Coronary artery (tissue), 2 donors: Measurements from ENCODE around the gene CH25H.
A peak's percentile ranks its signal among the peaks of the same experiment; 100 is the strongest.

ENCODE experiments used
- DNase-seq: peaks from one replicate; pipeline ENCODE4 v3.0.0-alpha.2; 2017; ENCODE audit warnings: low spot score
- H3K27ac ChIP-seq, 2 donors: fragments of 200-600 bp; sonication (generic); one replicate each; pipeline ENCODE4 v1.5.1; 2016 to 2019
- H3K4me3 ChIP-seq: fragments of 200-600 bp; sonication (generic); 2 replicates; pipeline ENCODE4 v1.5.1; 2016; ENCODE audit warnings: mild to moderate bottlenecking, moderate library complexity
- TF ChIP-seq, protein P1 (sequence below): fragments of 200-600 bp; sonication (generic); IDR thresholded peaks from one replicate; pipeline ENCODE4 v1.5.1; 2019; ENCODE audit warnings: antibody characterized with exemption

Gene CH25H

DNA sequence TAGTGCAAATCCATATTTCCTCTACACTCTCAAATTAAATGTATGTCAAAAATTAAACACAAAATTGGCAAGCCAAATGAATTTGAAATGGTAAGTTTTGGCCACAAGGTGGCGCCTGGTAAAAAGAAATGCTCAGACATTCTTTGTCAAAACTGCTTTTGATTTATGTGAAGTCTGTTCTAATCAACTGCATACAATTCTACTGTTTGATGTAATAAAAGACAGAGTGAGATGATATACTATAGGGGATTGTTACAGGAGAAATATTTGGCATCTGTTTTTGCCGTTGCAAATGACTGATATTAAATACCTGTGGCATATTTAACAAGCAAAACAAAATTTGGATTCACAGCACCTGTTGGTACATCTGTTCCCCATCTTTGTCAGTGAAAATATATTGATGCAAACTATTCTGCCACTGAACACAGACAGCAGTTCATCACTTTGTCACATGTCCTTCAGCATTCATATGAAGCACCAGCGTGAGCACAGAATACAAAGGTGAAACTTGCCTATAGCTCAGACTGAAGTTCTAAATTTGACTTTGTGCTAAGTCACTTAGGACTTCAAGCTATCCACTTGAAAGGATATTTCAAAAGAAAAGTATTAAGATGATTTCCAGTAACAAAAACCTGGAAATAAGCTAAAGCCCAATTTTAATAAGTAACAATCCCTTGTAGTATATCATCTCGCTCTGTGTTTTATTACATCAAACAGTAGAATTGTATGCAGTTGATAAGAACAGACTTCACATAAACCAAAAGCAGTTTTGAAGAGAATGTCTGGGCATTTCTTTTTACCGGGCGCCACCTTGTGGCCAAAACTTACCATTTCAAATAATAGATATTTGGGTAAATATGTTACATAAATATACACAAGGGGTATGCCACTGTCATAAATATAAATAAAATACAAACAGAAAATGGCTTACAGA is 10.2 kb upstream of the CH25H start:
- TF ChIP-seq, protein P1, sequence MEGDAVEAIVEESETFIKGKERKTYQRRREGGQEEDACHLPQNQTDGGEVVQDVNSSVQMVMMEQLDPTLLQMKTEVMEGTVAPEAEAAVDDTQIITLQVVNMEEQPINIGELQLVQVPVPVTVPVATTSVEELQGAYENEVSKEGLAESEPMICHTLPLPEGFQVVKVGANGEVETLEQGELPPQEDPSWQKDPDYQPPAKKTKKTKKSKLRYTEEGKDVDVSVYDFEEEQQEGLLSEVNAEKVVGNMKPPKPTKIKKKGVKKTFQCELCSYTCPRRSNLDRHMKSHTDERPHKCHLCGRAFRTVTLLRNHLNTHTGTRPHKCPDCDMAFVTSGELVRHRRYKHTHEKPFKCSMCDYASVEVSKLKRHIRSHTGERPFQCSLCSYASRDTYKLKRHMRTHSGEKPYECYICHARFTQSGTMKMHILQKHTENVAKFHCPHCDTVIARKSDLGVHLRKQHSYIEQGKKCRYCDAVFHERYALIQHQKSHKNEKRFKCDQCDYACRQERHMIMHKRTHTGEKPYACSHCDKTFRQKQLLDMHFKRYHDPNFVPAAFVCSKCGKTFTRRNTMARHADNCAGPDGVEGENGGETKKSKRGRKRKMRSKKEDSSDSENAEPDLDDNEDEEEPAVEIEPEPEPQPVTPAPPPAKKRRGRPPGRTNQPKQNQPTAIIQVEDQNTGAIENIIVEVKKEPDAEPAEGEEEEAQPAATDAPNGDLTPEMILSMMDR = peak; percentile 65
- H3K4me3 ChIP-seq = no peak overlapping the region
- no peak for DNase-seq
- H3K27ac ChIP-seq = peak overlapping the region in 1 of 2 donors; percentile 45

DNA sequence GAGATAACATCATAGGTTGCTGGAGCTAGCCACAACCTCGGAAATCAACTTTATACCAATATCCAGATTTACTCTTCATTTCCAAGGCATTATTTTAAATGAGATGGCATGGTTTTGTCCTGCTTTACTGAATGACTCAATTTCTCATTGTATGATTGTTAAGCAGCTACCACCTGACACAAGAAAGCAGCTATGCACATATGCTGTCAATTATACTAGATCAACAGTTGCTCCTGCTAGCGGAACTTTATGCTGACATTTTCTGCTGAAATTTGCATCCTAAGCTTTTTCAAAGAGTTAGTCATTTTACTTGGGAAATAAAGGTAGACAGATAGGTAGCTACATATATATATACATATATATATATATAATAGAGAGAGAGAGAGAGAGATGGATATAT is 8.9 kb upstream of the CH25H start:
- Histone ChIP-seq H3K4me3 (no peak overlapping the region), H3K27ac (no peak overlapping the region)
- TF ChIP-seq, protein P1 = no peak
- DNase-seq = no peak

DNA sequence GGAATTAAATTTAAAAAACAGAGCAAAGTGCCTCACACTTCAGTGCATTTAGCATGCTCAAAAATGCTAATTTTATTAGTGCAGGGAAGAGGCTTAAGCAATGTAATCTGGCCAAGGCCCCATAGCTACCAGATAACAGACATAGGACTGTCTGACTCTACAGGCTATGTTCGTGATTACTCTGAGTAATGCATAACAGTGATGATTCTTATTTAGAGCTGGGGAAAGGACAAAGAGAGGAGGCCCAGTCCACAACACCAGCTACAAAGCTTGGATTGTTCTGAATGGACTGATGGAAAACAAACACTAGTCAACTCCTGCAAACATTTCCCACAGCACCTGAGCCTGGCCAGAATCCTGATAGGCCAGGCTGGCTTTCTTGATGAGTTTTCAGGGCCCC is 8.4 kb upstream of the CH25H start:
- Histone ChIP-seq H3K27ac (no peak overlapping the region), H3K4me3 (no peak overlapping the region)
- TF ChIP-seq, protein P1 = no peak
- no peak for DNase-seq

DNA sequence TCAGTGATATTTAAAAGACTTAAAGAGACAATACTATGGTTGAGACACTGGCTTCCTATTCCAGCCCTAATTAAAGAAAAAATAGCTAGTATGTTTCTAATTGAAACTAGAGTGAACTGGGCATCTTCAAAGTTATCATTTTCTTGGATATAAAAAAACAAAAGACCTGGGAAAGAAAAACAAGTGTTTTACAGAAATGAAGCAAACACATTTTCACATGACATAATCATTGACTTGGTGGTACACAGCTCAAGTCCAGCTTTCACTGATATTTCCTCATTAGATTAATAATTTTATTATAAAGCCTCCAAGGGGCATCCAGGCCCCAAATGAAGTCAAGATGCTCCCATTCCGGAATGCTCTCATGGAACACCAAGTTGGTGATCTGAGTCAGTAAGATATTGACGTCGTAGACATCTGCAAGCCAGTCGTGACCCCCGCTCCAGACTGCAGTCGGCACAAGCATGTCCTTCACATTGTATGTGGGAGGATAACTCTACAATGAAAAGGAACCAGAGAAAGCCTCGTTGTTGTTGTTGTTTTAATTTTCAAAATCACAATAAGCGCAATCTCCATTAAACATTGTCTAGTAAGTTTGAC is 7.5 kb upstream of the CH25H start:
- H3K27ac ChIP-seq = no peak overlapping the region
- no peak for DNase-seq
- TF ChIP-seq, protein P1 = no peak
- H3K4me3 ChIP-seq = no peak overlapping the region

DNA sequence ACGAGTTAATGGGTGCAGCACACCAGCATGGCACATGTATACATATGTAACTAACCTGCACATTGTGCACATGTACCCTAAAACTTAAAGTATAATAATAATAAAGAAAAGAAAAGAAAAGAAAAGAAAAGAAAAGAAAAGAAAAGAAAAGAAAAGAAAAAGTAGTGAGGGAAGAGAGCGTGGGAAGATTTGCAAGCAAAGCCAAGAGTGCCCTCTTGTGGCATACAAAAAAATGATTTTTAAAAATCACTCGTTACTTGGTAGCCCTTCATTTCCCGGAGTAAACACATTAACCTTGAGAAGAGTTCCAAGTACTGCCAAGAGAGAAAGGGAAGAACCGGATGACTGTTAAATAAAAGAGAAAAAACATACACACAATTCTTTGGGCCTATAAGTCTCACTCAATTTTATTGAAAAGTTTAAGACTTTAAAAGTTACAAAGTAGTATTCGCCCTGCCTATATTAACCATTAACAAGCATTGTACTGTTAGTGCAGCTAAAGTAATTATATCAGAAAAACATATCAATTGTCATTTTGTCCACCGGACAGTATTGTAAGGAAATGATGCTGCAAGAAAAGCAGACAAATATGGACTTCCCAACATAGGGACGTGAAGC is 6.2 kb upstream of the CH25H start:
- TF ChIP-seq, protein P1 = peak; percentile 45
- no peak overlapping the region for H3K4me3 ChIP-seq
- H3K27ac ChIP-seq = no peak overlapping the region
- no peak for DNase-seq

DNA sequence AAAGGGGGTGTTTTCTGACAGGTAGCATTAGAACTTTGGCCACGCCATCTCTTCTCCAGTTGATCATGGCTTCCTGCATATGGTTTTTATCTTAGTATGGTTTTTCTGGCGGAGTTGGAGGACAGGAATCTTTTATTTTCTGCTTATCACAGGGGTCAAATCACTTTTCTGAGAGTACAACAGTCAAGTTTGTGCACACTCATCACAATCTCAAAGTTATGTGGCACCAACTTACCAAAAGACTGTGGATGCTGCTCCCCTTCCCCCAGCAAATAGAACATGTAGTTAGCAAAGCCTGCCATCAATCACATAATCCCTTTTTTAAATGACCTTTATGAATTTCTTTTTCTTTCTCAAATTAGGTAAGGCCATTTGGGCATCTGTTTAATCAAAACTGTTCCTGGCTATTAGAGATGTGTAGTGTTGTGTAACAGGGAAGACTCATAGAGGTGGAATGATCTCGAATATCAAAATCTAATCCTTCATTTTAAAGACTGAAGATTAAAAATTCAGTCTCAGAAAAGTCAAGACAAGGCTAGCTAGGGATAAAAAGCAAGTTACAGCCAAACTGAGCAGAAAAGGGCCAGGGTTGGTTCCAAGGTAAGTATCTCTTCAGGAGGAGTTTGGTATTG is 3.8 kb upstream of the CH25H start:
- DNase-seq = no peak
- H3K4me3 ChIP-seq = no peak overlapping the region
- H3K27ac ChIP-seq = no peak overlapping the region

More for the DNA sequence above, 3.8 kb upstream of the CH25H start:
- TF ChIP-seq, protein P1 = no peak
